HUES64 (cell line): ENCODE data around the gene ITGA3.
A peak's percentile ranks its signal among the peaks of the same experiment; 100 is the strongest.

Experiments
- H3K27ac ChIP-seq: 2 replicates; pipeline ENCODE4 v1.7.0; 2013; ENCODE audit warnings: low read depth, low read length, inconsistent platforms
- H3K27me3 ChIP-seq: 2 replicates; pipeline ENCODE4 v1.6.1; 2013; ENCODE audit warnings: mild to moderate bottlenecking, low read length; ENCODE audit not compliant: insufficient read depth
- H3K36me3 ChIP-seq: 2 replicates; pipeline ENCODE4 v1.6.1; 2013; ENCODE audit warnings: mild to moderate bottlenecking, low read length; ENCODE audit not compliant: insufficient read depth
- H3K4me1 ChIP-seq: 2 replicates; pipeline ENCODE4 v1.6.1; 2013; ENCODE audit warnings: mild to moderate bottlenecking, low read length, moderate library complexity; ENCODE audit not compliant: insufficient read depth
- H3K4me3 ChIP-seq: 2 replicates; pipeline ENCODE4 v1.5.1; 2013; ENCODE audit warnings: mild to moderate bottlenecking, low read length, moderate library complexity
- H3K9ac ChIP-seq: 2 replicates; pipeline ENCODE4 v1.6.1; 2013; ENCODE audit warnings: mild to moderate bottlenecking, low read depth, low read length
- H3K9me3 ChIP-seq: 2 replicates; pipeline ENCODE4 v1.6.1; 2013; ENCODE audit warnings: low read depth, low read length; ENCODE audit not compliant: insufficient read depth
- WGBS: fragments of 150-250, 120-280 bp; methylation state at CpG from one replicate; pipeline ENCODE4 v1.1.7; 2013; ENCODE audit warnings: missing lambda C conversion rate; 5-methylcytosine and 5-hydroxymethylcytosine counted together

The ITGA3 gene

GRCh38 chr17:50047083-50047482 lies 8.8 kb upstream of the ITGA3 start:
- no peak overlapping the region for H3K4me3 ChIP-seq
- H3K27me3 ChIP-seq: no peaks in the 10 kb centered on the region
- H3K9me3 ChIP-seq: no peaks in the 10 kb centered on the region
- H3K9ac ChIP-seq: no peak overlapping the region
- WGBS: 89% methylated on average over 6 of the region's 6 CpGs
- peaks cover 29% of the 10 kb centered on the region for H3K4me1 ChIP-seq
- H3K36me3 ChIP-seq: no peaks in the 10 kb centered on the region
- no peak overlapping the region for H3K27ac ChIP-seq

GRCh38 chr17:50047488-50048126 lies 8.3 kb upstream of the ITGA3 start:
- H3K27me3 ChIP-seq: no peaks in the 10 kb centered on the region
- no peaks in the 10 kb centered on the region for H3K36me3 ChIP-seq
- H3K27ac ChIP-seq: no peak overlapping the region
- no peak overlapping the region for H3K9ac ChIP-seq
- H3K4me3 ChIP-seq: no peak overlapping the region
- H3K4me1 ChIP-seq: peaks cover 35% of the 10 kb centered on the region
- H3K9me3 ChIP-seq: no peaks in the 10 kb centered on the region
- WGBS: 60% methylated on average over 9 of the region's 9 CpGs

- no peak overlapping the region for H3K27ac ChIP-seq
- H3K27me3 ChIP-seq: no peaks in the 10 kb centered on the region
- H3K36me3 ChIP-seq: no peaks in the 10 kb centered on the region
- no peak overlapping the region for H3K9ac ChIP-seq
- H3K4me1 ChIP-seq: peaks cover 41% of the 10 kb centered on the region
- 94% methylated on average over 17 of the region's 17 CpGs for WGBS
- no peak overlapping the region for H3K4me3 ChIP-seq
- H3K9me3 ChIP-seq: no peaks in the 10 kb centered on the region
These were observed 7.7 kb upstream of the ITGA3 start for GRCh38 chr17:50048146-50048720.

GRCh38 chr17:50048988-50049387 lies 6.9 kb upstream of the ITGA3 start:
- Histone ChIP-seq H3K27ac (no peak overlapping the region), H3K27me3 (no peaks in the 10 kb centered on the region), H3K9ac (no peak overlapping the region), H3K9me3 (no peaks in the 10 kb centered on the region), H3K36me3 (no peaks in the 10 kb centered on the region), H3K4me3 (no peak overlapping the region), H3K4me1 (peaks cover 46% of the 10 kb centered on the region)
- WGBS: 91% methylated on average over 4 of the region's 4 CpGs

- no peaks in the 10 kb centered on the region for H3K27me3 ChIP-seq
- H3K9ac ChIP-seq: no peak overlapping the region
- 80% methylated on average over 3 of the region's 3 CpGs for WGBS
- H3K9me3 ChIP-seq: no peaks in the 10 kb centered on the region
- no peaks in the 10 kb centered on the region for H3K36me3 ChIP-seq
- no peak overlapping the region for H3K4me3 ChIP-seq
- no peak overlapping the region for H3K27ac ChIP-seq
- peaks cover 46% of the 10 kb centered on the region for H3K4me1 ChIP-seq
These were observed 6.3 kb upstream of the ITGA3 start for GRCh38 chr17:50049636-50050035.

- 0 out of 2 replicates have a peak, but pooled peaks cover 3% of the 10 kb centered on the region for H3K27me3 ChIP-seq
- no peaks in the 10 kb centered on the region for H3K9me3 ChIP-seq
- no peak overlapping the region; the same call in 1 of the 2 replicates for H3K27ac ChIP-seq
- WGBS: 94% methylated on average over 12 of the region's 12 CpGs
- no peak overlapping the region for H3K9ac ChIP-seq
- H3K4me1 ChIP-seq: peaks cover 46% of the 10 kb centered on the region
- no peak overlapping the region for H3K4me3 ChIP-seq
- no peaks in the 10 kb centered on the region for H3K36me3 ChIP-seq
These were observed 5.4 kb upstream of the ITGA3 start for GRCh38 chr17:50050431-50051032.

GRCh38 chr17:50051082-50051576 lies 4.8 kb upstream of the ITGA3 start:
- 67% methylated on average over 4 of the region's 4 CpGs for WGBS
- peak overlapping the region; percentile 28; the same call in 1 of the 2 replicates for H3K27ac ChIP-seq
- peaks cover 46% of the 10 kb centered on the region for H3K4me1 ChIP-seq
- no peaks in the 10 kb centered on the region for H3K9me3 ChIP-seq
- H3K9ac ChIP-seq: no peak overlapping the region
- no peak overlapping the region for H3K4me3 ChIP-seq
- peaks cover 3% of the 10 kb centered on the region; the same call in 1 of the 2 replicates for H3K27me3 ChIP-seq
- H3K36me3 ChIP-seq: no peaks in the 10 kb centered on the region

- H3K27me3 ChIP-seq: peaks cover 4% of the 10 kb centered on the region; the same call in 1 of the 2 replicates
- 87% methylated on average over 2 of the region's 2 CpGs for WGBS
- peak overlapping the region; percentile 28; the same call in 1 of the 2 replicates for H3K27ac ChIP-seq
- H3K9ac ChIP-seq: no peak overlapping the region
- no peaks in the 10 kb centered on the region for H3K9me3 ChIP-seq
- no peak overlapping the region for H3K4me3 ChIP-seq
- no peaks in the 10 kb centered on the region for H3K36me3 ChIP-seq
- H3K4me1 ChIP-seq: peaks cover 46% of the 10 kb centered on the region
These were observed 4.3 kb upstream of the ITGA3 start for GRCh38 chr17:50051606-50052005.

- Histone ChIP-seq H3K4me1 (peaks cover 44% of the 10 kb centered on the region), H3K36me3 (no peaks in the 10 kb centered on the region), H3K27ac (no peak overlapping the region), H3K4me3 (no peak overlapping the region), H3K27me3 (peaks cover 11% of the 10 kb centered on the region), H3K9ac (no peak overlapping the region), H3K9me3 (no peaks in the 10 kb centered on the region)
- WGBS: 72% methylated on average over 5 of the region's 6 CpGs
These were observed 3.6 kb upstream of the ITGA3 start for GRCh38 chr17:50052241-50052796.

GRCh38 chr17:50052822-50053653 lies 2.9 kb upstream of the ITGA3 start:
- Histone ChIP-seq H3K27ac (no peak overlapping the region), H3K4me3 (no peak overlapping the region)

More at GRCh38 chr17:50052822-50053653, 2.9 kb upstream of the ITGA3 start:
- H3K9me3 ChIP-seq: no peaks in the 10 kb centered on the region
- H3K4me1 ChIP-seq: peaks cover 41% of the 10 kb centered on the region
- H3K27me3 ChIP-seq: peaks cover 17% of the 10 kb centered on the region
- no peak overlapping the region for H3K9ac ChIP-seq
- 82% methylated on average over 7 of the region's 7 CpGs for WGBS
- H3K36me3 ChIP-seq: no peaks in the 10 kb centered on the region
